ENCODE results near the gene SEPSECS. TPM values are rescaled to one million over a fixed set of nuclear protein-coding genes. Genes with fewer than 3 reads are reported as not detected.

SEPSECS gene
- total and polyA plus RNA-seq, 2 of the 13 experiments (the other 11 are each of a cell fraction or from before 2014, with no cell fraction given), result 9.4 to 14.3 TPM

GRCh38 chr4:25178838-25179261, 18.6 kb upstream of the SEPSECS start (continued):
- TF ChIP-seq, protein P1, sequence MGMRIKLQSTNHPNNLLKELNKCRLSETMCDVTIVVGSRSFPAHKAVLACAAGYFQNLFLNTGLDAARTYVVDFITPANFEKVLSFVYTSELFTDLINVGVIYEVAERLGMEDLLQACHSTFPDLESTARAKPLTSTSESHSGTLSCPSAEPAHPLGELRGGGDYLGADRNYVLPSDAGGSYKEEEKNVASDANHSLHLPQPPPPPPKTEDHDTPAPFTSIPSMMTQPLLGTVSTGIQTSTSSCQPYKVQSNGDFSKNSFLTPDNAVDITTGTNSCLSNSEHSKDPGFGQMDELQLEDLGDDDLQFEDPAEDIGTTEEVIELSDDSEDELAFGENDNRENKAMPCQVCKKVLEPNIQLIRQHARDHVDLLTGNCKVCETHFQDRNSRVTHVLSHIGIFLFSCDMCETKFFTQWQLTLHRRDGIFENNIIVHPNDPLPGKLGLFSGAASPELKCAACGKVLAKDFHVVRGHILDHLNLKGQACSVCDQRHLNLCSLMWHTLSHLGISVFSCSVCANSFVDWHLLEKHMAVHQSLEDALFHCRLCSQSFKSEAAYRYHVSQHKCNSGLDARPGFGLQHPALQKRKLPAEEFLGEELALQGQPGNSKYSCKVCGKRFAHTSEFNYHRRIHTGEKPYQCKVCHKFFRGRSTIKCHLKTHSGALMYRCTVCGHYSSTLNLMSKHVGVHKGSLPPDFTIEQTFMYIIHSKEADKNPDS (CRISPR knock-in tag; IDR thresholded peaks at IDR 0.05), result no peak
- TF ChIP-seq MBD4 (IDR thresholded peaks at IDR 0.05; ENCODE audit: borderline replicate concordance, low read length) (no peak; the same call in 1 of the 2 replicates), ZBTB3 (CRISPR knock-in tag; IDR thresholded peaks at IDR 0.05; ENCODE audit: borderline replicate concordance, low read depth) (no peak), NFIB (CRISPR knock-in tag; IDR thresholded peaks at IDR 0.05; ENCODE audit: borderline replicate concordance) (no peak), LCORL (IDR thresholded peaks at IDR 0.05) (no peak), LCORL (CRISPR knock-in tag; IDR thresholded peaks at IDR 0.05) (no peak; the same call in none of the 2 replicates), ZNF850 (CRISPR knock-in tag; conservative IDR thresholded peaks at IDR 0.05) (no peak), ZNF503 (CRISPR knock-in tag; IDR thresholded peaks at IDR 0.05) (no peak), NCOA5 (CRISPR knock-in tag; IDR thresholded peaks at IDR 0.05) (no peak), ZNF337 (CRISPR knock-in tag; IDR thresholded peaks at IDR 0.05; ENCODE audit: borderline replicate concordance, low read depth) (no peak), ATM (IDR thresholded peaks at IDR 0.05; ENCODE audit: borderline replicate concordance) (0 out of 2 replicates have a peak, but pooled peaks have one; percentile 42), KAT2B (IDR thresholded peaks at IDR 0.05; ENCODE audit: borderline replicate concordance, low read depth, low read length) (no peak), ZNF780A (CRISPR knock-in tag; IDR thresholded peaks at IDR 0.05) (no peak), MTA3 (CRISPR knock-in tag; IDR thresholded peaks at IDR 0.05) (no peak), RFX5 (IDR thresholded peaks at IDR 0.05; ENCODE audit: low read depth, low read length) (no peak), ZBTB43 (CRISPR knock-in tag; conservative IDR thresholded peaks at IDR 0.05) (peak; percentile 82), SRF (IDR thresholded peaks at IDR 0.05; ENCODE audit: low read depth, low read length) (no peak), REPIN1 (CRISPR knock-in tag; IDR thresholded peaks at IDR 0.05; ENCODE audit: borderline replicate concordance, low read depth) (no peak), RBAK (CRISPR knock-in tag; IDR thresholded peaks at IDR 0.05) (no peak)
- TF ChIP-seq, protein P2, sequence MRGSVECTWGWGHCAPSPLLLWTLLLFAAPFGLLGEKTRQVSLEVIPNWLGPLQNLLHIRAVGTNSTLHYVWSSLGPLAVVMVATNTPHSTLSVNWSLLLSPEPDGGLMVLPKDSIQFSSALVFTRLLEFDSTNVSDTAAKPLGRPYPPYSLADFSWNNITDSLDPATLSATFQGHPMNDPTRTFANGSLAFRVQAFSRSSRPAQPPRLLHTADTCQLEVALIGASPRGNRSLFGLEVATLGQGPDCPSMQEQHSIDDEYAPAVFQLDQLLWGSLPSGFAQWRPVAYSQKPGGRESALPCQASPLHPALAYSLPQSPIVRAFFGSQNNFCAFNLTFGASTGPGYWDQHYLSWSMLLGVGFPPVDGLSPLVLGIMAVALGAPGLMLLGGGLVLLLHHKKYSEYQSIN (CRISPR knock-in tag; IDR thresholded peaks at IDR 0.05; ENCODE audit: borderline replicate concordance), result no peak
- TF ChIP-seq, protein P3, sequence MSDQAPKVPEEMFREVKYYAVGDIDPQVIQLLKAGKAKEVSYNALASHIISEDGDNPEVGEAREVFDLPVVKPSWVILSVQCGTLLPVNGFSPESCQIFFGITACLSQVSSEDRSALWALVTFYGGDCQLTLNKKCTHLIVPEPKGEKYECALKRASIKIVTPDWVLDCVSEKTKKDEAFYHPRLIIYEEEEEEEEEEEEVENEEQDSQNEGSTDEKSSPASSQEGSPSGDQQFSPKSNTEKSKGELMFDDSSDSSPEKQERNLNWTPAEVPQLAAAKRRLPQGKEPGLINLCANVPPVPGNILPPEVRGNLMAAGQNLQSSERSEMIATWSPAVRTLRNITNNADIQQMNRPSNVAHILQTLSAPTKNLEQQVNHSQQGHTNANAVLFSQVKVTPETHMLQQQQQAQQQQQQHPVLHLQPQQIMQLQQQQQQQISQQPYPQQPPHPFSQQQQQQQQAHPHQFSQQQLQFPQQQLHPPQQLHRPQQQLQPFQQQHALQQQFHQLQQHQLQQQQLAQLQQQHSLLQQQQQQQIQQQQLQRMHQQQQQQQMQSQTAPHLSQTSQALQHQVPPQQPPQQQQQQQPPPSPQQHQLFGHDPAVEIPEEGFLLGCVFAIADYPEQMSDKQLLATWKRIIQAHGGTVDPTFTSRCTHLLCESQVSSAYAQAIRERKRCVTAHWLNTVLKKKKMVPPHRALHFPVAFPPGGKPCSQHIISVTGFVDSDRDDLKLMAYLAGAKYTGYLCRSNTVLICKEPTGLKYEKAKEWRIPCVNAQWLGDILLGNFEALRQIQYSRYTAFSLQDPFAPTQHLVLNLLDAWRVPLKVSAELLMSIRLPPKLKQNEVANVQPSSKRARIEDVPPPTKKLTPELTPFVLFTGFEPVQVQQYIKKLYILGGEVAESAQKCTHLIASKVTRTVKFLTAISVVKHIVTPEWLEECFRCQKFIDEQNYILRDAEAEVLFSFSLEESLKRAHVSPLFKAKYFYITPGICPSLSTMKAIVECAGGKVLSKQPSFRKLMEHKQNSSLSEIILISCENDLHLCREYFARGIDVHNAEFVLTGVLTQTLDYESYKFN (CRISPR knock-in tag; conservative IDR thresholded peaks at IDR 0.05), result peak; percentile 86
